Measurements from ENCODE around the gene SUSD5. TPM values are rescaled to one million over a fixed set of nuclear protein-coding genes. Genes with fewer than 3 reads are reported as not detected.
A peak's percentile ranks its signal among the peaks of the same experiment; 100 is the strongest.

Gene SUSD5
- 1.2 to 1.6 TPM (median 1.5 TPM) in 3 replicates for total RNA-seq (2021)
- percentile 25 among the genes with signal in this experiment for Bru-seq, nascent RNA
- long read RNA-seq, experiment 1, full-length matches to known transcripts: 14 of 17 reads
- long read RNA-seq, experiment 1, partial matches to known transcripts: 2 of 17 reads
- long read RNA-seq, experiment 1, other reads (novel, unspliced or antisense): 1 of 17 reads
- long read RNA-seq, experiment 2, full-length matches to known transcripts: 3 of 5 reads
- long read RNA-seq, experiment 2, partial matches to known transcripts: 0 of 5 reads
- long read RNA-seq, experiment 2, other reads (novel, unspliced or antisense): 2 of 5 reads
- long read RNA-seq, experiment 3, partial matches to known transcripts: 0 of 1 reads
- long read RNA-seq, experiment 3, other reads (novel, unspliced or antisense): 1 of 1 reads

- ChIA-PET CTCF (interaction anchor here (1.0 to 3.0 kb wide), 5 partner anchors 60 to 154 kb away, joined by 3 to 16 read pairs (median 8); no protein-coding TSS in a partner anchor), POLR2A (no interaction called here)
- Mint-ChIP-seq H3K27ac (no peak within 1 kb of the TSS), H3K9me3 (no peaks in the 10 kb centered on the region), H3K4me1 (peaks cover 12% of the 10 kb centered on the region), H3K4me3 (peak within 1 kb of the TSS; percentile 75), H3K36me3 (no peaks in the 10 kb centered on the region), H3K27me3 (ENCODE audit: low read depth) (peaks cover 81% of the 10 kb centered on the region)
- DNase-seq (ENCODE audit: low spot score) (peak; percentile 71), ATAC-seq (peak; percentile 88)
- TF ChIP-seq MXD4 (CRISPR knock-in tag; IDR thresholded peaks at IDR 0.05; ENCODE audit: borderline replicate concordance): no peak
- no peak for TF ChIP-seq SP1 (CRISPR knock-in tag; conservative IDR thresholded peaks at IDR 0.05)
- TF ChIP-seq ZNF671 (CRISPR knock-in tag; IDR thresholded peaks at IDR 0.05): no peak
- peak; percentile 19; the same call in 1 of the 2 replicates for TF ChIP-seq CBFB (CRISPR knock-in tag; IDR thresholded peaks at IDR 0.05; ENCODE audit: low read depth)
- TF ChIP-seq ZNF396 (CRISPR knock-in tag; IDR thresholded peaks at IDR 0.05; ENCODE audit: borderline replicate concordance): no peak
- no peak for TF ChIP-seq STAT6 (CRISPR knock-in tag; conservative IDR thresholded peaks at IDR 0.05; ENCODE audit: low read depth)
- TF ChIP-seq ZSCAN18 (CRISPR knock-in tag; IDR thresholded peaks at IDR 0.05): no peak
- TF ChIP-seq ATF1 (CRISPR knock-in tag; IDR thresholded peaks at IDR 0.05): no peak
- 0 out of 2 replicates have a peak, but pooled peaks have one; percentile 1 for TF ChIP-seq ZBTB21 (CRISPR knock-in tag; IDR thresholded peaks at IDR 0.05; ENCODE audit: borderline replicate concordance)
- no peak for TF ChIP-seq ARID4B (CRISPR knock-in tag; IDR thresholded peaks at IDR 0.05; ENCODE audit: borderline replicate concordance)
- no peak for TF ChIP-seq RORB (CRISPR knock-in tag; IDR thresholded peaks at IDR 0.05)
- TF ChIP-seq ZNF425 (CRISPR knock-in tag; conservative IDR thresholded peaks at IDR 0.05): no peak
- no peak for TF ChIP-seq ZNF121 (CRISPR knock-in tag; IDR thresholded peaks at IDR 0.05)
- TF ChIP-seq ZNF512 (CRISPR knock-in tag; IDR thresholded peaks at IDR 0.05; ENCODE audit: borderline replicate concordance): no peak
- no peak for TF ChIP-seq NFYB (CRISPR knock-in tag; conservative IDR thresholded peaks at IDR 0.05; ENCODE audit: low read depth)
- TF ChIP-seq ATF3 (CRISPR knock-in tag; conservative IDR thresholded peaks at IDR 0.05): no peak
- TF ChIP-seq ZNF138 (CRISPR knock-in tag; conservative IDR thresholded peaks at IDR 0.05): no peak
- peak; percentile 10; the same call in 1 of the 2 replicates for TF ChIP-seq ETV6 (CRISPR knock-in tag; IDR thresholded peaks at IDR 0.05)
- TF ChIP-seq USF1 (CRISPR knock-in tag; IDR thresholded peaks at IDR 0.05): no peak
- no peak for TF ChIP-seq EMX1 (CRISPR knock-in tag; IDR thresholded peaks at IDR 0.05)
- no peak for TF ChIP-seq CDX4 (CRISPR knock-in tag; IDR thresholded peaks at IDR 0.05; ENCODE audit: borderline replicate concordance)
Observed at GRCh38 chr3:33218446-33219174, at the start of gene SUSD5. Gene SUSD5, minus strand, starts transcription at chr3:33218810. Its CDS starts 13 bp downstream, at chr3:33218797.
